HG03095 (cell line): ENCODE data around the gene GLT1D1.
"Not testable (repeated sequence)": the region's sequence is repeated elsewhere in the genome, so short reads cannot be mapped to it uniquely, and the experiment has no call there.

ENCODE experiments used
- ATAC-seq: cut with Tn5 transposase; IDR thresholded peaks from one replicate; pipeline ENCODE4 v1.9.1; 2021; ENCODE audit warnings: moderate library complexity; ENCODE audit not compliant: unreplicated experiment

The GLT1D1 gene

GRCh38 chr12:128852885-128853599 lies at the start of gene GLT1D1:
GLT1D1 (plus strand) TSS chr12:128853478; CDS start chr12:128853582, 104 bp downstream.
- no peak for ATAC-seq

GRCh38 chr12:128803788-128804187 lies 49.5 kb upstream of the GLT1D1 start:
- no peak for ATAC-seq

GRCh38 chr12:128804762-128805161 lies 48.5 kb upstream of the GLT1D1 start:
- no peak for ATAC-seq

- ATAC-seq = not testable (repeated sequence)
Observed at GRCh38 chr12:128805406-128805805, 47.9 kb upstream of the GLT1D1 start.

GRCh38 chr12:128806573-128806972 lies 46.7 kb upstream of the GLT1D1 start:
- no peak for ATAC-seq

- no peak for ATAC-seq
Observed at GRCh38 chr12:128807161-128807724, 46.0 kb upstream of the GLT1D1 start.

GRCh38 chr12:128808651-128809050 lies 44.6 kb upstream of the GLT1D1 start:
- ATAC-seq = no peak

GRCh38 chr12:128810182-128811127 lies 42.8 kb upstream of the GLT1D1 start:
- ATAC-seq = peak; percentile 64

- peak; percentile 33 for ATAC-seq
Observed at GRCh38 chr12:128811806-128812205, 41.5 kb upstream of the GLT1D1 start.

- no peak for ATAC-seq
Observed at GRCh38 chr12:128813392-128813791, 39.9 kb upstream of the GLT1D1 start.

- peak; percentile 14 for ATAC-seq
Observed at GRCh38 chr12:128813883-128814282, 39.4 kb upstream of the GLT1D1 start.

- no peak for ATAC-seq
Observed at GRCh38 chr12:128814411-128815261, 38.6 kb upstream of the GLT1D1 start.

GRCh38 chr12:128815779-128816642 lies 37.3 kb upstream of the GLT1D1 start:
- ATAC-seq = no peak

- no peak for ATAC-seq
Observed at GRCh38 chr12:128816643-128816920, 36.7 kb upstream of the GLT1D1 start.

- peak; percentile 36 for ATAC-seq
Observed at GRCh38 chr12:128817111-128818015, 35.9 kb upstream of the GLT1D1 start.

- peak; percentile 39 for ATAC-seq
Observed at GRCh38 chr12:128818065-128819022, 34.9 kb upstream of the GLT1D1 start.

GRCh38 chr12:128819293-128820144 lies 33.8 kb upstream of the GLT1D1 start:
- ATAC-seq = no peak
